Osteoblast (primary cell): ENCODE data around the gene DIP2C. TPM values are rescaled to one million over a fixed set of nuclear protein-coding genes. Genes with fewer than 3 reads are reported as not detected.

ENCODE experiments used
- DNase-seq: peaks from one replicate; pipeline ENCODE4 v3.0.0; 2011; ENCODE audit warnings: low spot score, mixed read lengths; ENCODE audit not compliant: insufficient read length; ENCODE audit errors: missing footprints
- H2AFZ ChIP-seq: 2 replicates; pipeline ENCODE4 v1.6.0; 2011; ENCODE audit warnings: mild to moderate bottlenecking, low read length
- H3K27ac ChIP-seq: 2 replicates; pipeline ENCODE4 v1.5.1; 2011; ENCODE audit warnings: mild to moderate bottlenecking, low read depth, low read length, moderate library complexity
- H3K27me3 ChIP-seq: 2 replicates; pipeline ENCODE4 v1.6.0; 2012; ENCODE audit warnings: mild to moderate bottlenecking, control low read depth, inconsistent platforms, low read length, moderate library complexity; ENCODE audit not compliant: insufficient read depth
- H3K36me3 ChIP-seq: 2 replicates; pipeline ENCODE4 v1.5.1; 2011; ENCODE audit warnings: mild to moderate bottlenecking, low read length, control low read depth, moderate library complexity; ENCODE audit not compliant: insufficient read depth
- H3K4me1 ChIP-seq: 2 replicates; pipeline ENCODE4 v1.5.1; 2011; ENCODE audit warnings: mild to moderate bottlenecking, low read length, control low read depth, moderate library complexity; ENCODE audit not compliant: insufficient read depth
- H3K4me2 ChIP-seq: 2 replicates; pipeline ENCODE4 v1.6.0; 2011; ENCODE audit warnings: mild to moderate bottlenecking, low read length; ENCODE audit not compliant: insufficient read depth
- H3K4me3 ChIP-seq: fragments of 200-600 bp; sonication (generic); 3 replicates; pipeline ENCODE4 v1.5.1; 2012; ENCODE audit warnings: mild to moderate bottlenecking, low read length, inconsistent platforms; ENCODE audit not compliant: insufficient read depth
- H3K79me2 ChIP-seq: 2 replicates; pipeline ENCODE4 v1.6.0; 2012; ENCODE audit warnings: mild to moderate bottlenecking, low read length, control low read depth, inconsistent platforms; ENCODE audit not compliant: insufficient read depth
- H3K9me3 ChIP-seq: 2 replicates; pipeline ENCODE4 v1.5.1; 2011; ENCODE audit warnings: low read depth, low read length, control low read depth
- H4K20me1 ChIP-seq: 2 replicates; pipeline ENCODE4 v1.6.0; 2012; ENCODE audit warnings: mild to moderate bottlenecking, low read length, control low read depth; ENCODE audit not compliant: insufficient read depth
- total RNA-seq: library from RNA; depleted of rRNA; stranded (reverse); fragments of >200 nt; gene quantifications from 2 replicates; pipeline ENCODE4 v1.2.3, GENCODE V29; 2012
- TF ChIP-seq, protein P1 (sequence below): IDR thresholded peaks from 2 replicates; pipeline ENCODE4 v1.5.1; 2011; ENCODE audit warnings: mild to moderate bottlenecking, low read depth, low read length, moderate library complexity; ENCODE audit errors: extremely low read depth

The DIP2C gene
- total RNA-seq, 1 donor: 36.9 TPM

GRCh38 chr10:391847-392704 lies 297.4 kb downstream of the DIP2C start:
- TF ChIP-seq, protein P1, sequence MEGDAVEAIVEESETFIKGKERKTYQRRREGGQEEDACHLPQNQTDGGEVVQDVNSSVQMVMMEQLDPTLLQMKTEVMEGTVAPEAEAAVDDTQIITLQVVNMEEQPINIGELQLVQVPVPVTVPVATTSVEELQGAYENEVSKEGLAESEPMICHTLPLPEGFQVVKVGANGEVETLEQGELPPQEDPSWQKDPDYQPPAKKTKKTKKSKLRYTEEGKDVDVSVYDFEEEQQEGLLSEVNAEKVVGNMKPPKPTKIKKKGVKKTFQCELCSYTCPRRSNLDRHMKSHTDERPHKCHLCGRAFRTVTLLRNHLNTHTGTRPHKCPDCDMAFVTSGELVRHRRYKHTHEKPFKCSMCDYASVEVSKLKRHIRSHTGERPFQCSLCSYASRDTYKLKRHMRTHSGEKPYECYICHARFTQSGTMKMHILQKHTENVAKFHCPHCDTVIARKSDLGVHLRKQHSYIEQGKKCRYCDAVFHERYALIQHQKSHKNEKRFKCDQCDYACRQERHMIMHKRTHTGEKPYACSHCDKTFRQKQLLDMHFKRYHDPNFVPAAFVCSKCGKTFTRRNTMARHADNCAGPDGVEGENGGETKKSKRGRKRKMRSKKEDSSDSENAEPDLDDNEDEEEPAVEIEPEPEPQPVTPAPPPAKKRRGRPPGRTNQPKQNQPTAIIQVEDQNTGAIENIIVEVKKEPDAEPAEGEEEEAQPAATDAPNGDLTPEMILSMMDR: no peak
- Histone ChIP-seq H3K4me3 (no peak overlapping the region), H3K27ac (no peak overlapping the region), H3K27me3 (no peaks in the 10 kb centered on the region), H4K20me1 (peaks cover 8% of the 10 kb centered on the region), H2AFZ (no peak overlapping the region), H3K4me2 (no peak overlapping the region), H3K4me1 (no peaks in the 10 kb centered on the region), H3K79me2 (peaks cover 6% of the 10 kb centered on the region), H3K9me3 (no peaks in the 10 kb centered on the region), H3K36me3 (peaks cover 20% of the 10 kb centered on the region)
- no peak for DNase-seq

DNA sequence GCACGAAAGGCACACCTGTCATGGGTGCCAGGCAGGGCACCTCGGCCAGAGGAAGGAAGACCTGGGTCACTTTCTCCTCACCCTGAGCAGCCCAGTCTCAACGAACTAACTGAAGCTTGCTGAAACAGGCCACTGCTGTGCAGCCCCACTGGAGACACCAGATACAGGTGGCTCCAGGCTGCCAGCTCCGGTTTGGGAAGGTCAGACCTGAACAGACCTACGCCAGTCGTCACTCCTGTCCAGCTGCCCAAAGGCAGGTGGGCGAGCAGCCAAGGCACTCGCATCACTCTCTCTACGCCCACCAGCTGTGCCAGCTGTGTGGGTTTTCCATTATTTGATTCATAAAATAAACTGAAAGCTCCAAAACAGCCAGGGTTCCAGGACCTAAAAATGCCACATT lies 298.2 kb downstream of the DIP2C start:
- H3K79me2 ChIP-seq: peaks cover 6% of the 10 kb centered on the region
- no peak overlapping the region for H3K27ac ChIP-seq
- H3K27me3 ChIP-seq: no peaks in the 10 kb centered on the region
- H3K4me2 ChIP-seq: no peak overlapping the region
- no peak for DNase-seq
- no peak overlapping the region for H2AFZ ChIP-seq
- peaks cover 8% of the 10 kb centered on the region for H4K20me1 ChIP-seq
- H3K4me3 ChIP-seq: no peak overlapping the region
- TF ChIP-seq, protein P1: no peak
- no peaks in the 10 kb centered on the region for H3K9me3 ChIP-seq
- peaks cover 23% of the 10 kb centered on the region for H3K36me3 ChIP-seq
- H3K4me1 ChIP-seq: no peaks in the 10 kb centered on the region

DNA sequence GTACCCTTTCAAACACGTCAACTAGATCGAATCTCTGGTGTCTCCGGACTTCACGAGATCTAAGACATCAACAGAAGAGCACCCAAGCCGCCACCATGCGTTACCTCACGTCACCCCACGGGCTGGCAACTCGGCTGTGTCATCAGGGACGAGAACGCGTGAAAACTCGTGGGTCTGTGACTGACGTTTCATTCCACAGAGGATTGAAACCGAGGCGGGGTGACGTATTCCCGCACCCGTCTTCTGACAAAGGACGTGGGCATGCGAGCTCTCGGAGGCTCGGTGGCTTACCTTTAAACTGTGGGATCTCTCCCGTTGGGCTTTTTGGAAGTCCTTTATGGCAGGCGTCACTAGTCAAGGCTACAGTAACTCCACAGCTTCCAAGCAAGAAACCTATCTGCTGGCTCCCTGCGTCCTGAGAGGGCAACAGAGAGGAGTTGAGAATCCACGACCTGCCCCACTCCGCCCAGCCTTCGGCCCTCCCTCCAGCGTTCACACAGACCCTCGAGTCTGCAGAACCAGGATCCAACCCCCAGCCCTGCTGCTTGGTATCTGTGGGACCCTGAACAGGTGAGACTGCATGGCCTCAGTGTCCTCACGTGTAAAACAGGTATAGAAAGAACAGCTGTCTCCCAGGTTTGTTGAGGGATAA lies 298.9 kb downstream of the DIP2C start:
- H3K9me3 ChIP-seq: no peaks in the 10 kb centered on the region
- no peaks in the 10 kb centered on the region for H3K4me1 ChIP-seq
- peaks cover 6% of the 10 kb centered on the region for H3K79me2 ChIP-seq
- TF ChIP-seq, protein P1: no peak
- H3K27me3 ChIP-seq: no peaks in the 10 kb centered on the region
- no peak overlapping the region for H3K27ac ChIP-seq
- H3K36me3 ChIP-seq: peaks cover 28% of the 10 kb centered on the region
- no peak overlapping the region for H2AFZ ChIP-seq
- peaks cover 8% of the 10 kb centered on the region for H4K20me1 ChIP-seq
- no peak overlapping the region for H3K4me2 ChIP-seq
- no peak overlapping the region for H3K4me3 ChIP-seq
- DNase-seq: no peak

- no peaks in the 10 kb centered on the region for H3K4me1 ChIP-seq
- no peaks in the 10 kb centered on the region for H3K9me3 ChIP-seq
- no peak overlapping the region for H3K4me2 ChIP-seq
- H2AFZ ChIP-seq: no peak overlapping the region
- no peak overlapping the region for H3K4me3 ChIP-seq
- peaks cover 8% of the 10 kb centered on the region for H4K20me1 ChIP-seq
- no peak overlapping the region for H3K27ac ChIP-seq
- H3K27me3 ChIP-seq: no peaks in the 10 kb centered on the region
- DNase-seq: no peak
- TF ChIP-seq, protein P1: no peak
- H3K79me2 ChIP-seq: peaks cover 6% of the 10 kb centered on the region
- peaks cover 28% of the 10 kb centered on the region for H3K36me3 ChIP-seq
Measured at GRCh38 chr10:389836-390448, 299.5 kb downstream of the DIP2C start.
